ENCODE results near the gene TRMT44.

Gene TRMT44

DNA sequence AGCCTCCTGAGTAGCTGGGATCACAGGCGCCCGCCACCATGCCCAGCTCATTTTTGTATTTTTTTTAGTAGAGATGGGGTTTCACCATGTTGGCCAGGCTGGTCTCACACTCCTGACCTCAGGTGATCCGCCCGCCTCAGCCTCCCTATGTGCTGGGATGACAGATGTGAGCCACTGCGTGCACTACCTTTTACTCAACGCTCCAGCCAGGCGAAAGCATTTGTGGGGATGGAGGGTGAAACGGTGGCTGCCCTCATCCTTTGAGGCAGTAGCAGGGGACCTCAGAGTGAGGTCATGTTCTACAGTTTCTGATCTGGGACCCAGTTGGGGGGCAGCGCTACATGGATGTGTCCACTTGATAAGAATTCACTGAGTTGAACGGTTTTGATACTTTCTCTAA, 73.8 kb downstream of the TRMT44 start:
- no peak for DNase-seq (ENCODE audit: low read depth)

DNA sequence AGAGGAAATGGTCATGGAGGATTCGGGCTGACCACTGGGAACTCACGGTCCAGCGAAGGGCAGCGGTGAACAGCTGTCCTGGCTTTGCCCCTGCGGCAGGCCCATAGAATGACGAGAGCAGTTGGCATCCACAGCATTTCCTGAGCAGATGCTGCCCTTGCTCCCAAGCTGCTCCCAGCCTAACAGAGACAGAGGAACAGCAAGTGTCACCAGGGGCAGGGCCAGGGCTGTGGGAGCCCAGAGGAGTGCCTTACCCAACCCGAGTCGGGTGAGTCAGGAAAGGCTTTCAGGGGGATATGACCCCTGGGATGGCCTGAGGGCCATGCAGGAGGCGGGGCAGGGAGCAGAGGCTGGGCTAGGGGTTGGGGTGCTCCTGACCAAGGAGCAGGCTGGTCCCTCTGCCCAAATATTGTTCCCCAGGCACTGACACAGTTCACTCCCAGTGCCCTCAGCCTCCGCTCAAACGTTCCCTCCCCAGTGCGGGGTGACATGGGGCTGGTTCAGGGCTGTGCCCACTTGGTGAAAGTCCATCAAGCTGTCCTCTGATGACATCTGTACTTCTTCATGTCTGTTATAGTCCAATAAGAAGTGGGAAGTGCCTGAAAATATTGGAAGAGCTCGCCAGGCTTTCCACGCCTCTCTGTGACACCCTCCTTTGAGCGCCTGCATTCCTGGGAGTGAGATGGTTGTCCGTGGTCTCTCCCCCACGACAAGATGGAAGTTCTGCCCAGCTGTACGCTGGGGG, 74.9 kb downstream of the TRMT44 start:
- no peak for DNase-seq (ENCODE audit: low read depth)

- DNase-seq (ENCODE audit: low read depth), result no peak
Measured at GRCh38 chr4:8516061-8516573, 75.5 kb downstream of the TRMT44 start.

GRCh38 chr4:8516996-8517550, 76.5 kb downstream of the TRMT44 start:
- DNase-seq (ENCODE audit: low read depth), result no peak

DNA sequence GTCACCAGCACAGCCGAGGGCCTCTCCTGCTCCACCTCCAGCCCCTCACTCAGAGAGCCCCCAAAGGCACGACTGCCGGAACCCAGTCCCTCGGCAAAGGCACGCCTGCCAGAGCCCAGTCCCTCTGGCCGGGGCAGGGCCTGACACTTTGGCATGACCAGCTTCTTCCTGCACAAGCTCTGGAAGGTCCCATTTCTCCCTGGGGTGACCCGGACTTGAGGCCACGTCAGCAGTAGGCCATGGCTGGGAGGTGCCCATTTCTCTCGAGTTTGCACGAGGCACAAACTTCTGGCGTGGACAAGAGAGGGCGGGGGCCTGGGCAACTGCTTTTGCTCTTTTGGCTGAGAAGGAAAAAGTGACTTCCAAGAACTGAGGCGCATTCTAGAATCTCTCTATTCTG, 77.4 kb downstream of the TRMT44 start:
- DNase-seq (ENCODE audit: low read depth), result no peak

DNA sequence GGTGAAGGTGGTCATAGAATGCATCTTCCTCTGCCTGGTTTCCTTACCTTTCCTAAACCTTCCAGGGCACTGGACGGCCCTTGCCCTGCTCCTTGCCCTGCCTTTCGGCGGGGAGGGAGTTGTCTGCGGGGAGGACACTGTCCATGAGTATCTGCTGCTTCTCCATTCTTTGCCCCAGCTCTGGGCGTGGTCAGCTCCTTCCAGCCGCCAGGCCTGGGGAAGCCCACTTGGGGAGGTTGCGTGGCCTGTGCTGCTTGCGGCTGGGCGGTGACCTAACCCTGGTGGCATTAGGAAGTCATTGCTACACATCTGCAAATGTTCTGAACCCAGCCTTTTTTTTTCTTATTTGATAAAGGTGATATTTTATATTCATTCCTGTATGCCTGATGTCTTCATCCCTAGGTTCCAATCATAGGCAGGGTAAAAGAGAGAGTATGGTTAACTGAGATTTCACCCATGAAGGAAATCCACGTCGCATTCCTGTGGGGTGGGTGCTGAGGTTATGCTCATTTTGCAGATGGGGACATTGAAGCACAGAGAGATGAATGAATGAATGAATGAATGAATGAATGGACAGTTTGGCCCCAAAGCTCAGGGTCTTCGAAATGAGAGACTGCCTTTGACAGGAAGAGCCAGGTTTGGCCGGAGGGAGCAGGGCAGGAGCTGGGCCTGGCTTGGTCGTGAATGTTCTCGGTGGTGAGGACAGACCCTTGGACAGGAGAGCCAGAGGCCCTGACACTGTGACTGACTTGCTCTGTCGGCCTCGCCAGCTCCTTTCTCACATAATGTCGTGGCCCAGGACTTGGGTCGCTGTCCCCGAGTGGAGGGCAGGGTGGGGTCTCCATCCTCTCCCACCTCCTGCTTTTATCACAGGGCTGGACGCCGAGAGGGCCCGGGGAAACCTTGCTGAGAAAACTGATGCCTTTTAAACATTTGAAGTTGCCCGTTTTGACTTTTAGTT, 81.9 kb downstream of the TRMT44 start:
- DNase-seq (ENCODE audit: low read depth), result no peak

DNA sequence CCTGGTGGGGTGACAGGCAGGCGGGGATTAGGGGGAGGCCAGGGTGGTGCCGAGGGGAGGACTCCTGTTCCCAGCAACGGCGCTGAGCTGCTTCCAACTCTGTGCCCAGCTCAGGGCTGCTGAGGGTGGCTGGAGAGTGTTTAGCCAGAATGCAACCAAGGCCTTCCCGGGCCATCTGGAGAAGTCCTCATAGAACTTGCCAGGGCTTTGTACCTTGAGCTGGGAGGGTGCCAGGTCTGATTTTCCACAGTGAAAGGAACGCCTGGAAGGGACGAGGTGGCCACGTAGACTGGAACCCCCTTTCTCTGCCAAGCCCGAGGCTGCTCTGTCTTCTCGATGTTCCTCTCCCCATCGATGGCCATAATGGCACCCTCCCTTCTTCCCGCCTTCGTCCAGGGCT, 82.6 kb downstream of the TRMT44 start:
- DNase-seq (ENCODE audit: low read depth), result no peak

- DNase-seq (ENCODE audit: low read depth), result no peak
Measured at GRCh38 chr4:8523766-8524165, 83.2 kb downstream of the TRMT44 start.

- DNase-seq (ENCODE audit: low read depth), result no peak
Measured at GRCh38 chr4:8524595-8525382, 84.2 kb downstream of the TRMT44 start.

DNA sequence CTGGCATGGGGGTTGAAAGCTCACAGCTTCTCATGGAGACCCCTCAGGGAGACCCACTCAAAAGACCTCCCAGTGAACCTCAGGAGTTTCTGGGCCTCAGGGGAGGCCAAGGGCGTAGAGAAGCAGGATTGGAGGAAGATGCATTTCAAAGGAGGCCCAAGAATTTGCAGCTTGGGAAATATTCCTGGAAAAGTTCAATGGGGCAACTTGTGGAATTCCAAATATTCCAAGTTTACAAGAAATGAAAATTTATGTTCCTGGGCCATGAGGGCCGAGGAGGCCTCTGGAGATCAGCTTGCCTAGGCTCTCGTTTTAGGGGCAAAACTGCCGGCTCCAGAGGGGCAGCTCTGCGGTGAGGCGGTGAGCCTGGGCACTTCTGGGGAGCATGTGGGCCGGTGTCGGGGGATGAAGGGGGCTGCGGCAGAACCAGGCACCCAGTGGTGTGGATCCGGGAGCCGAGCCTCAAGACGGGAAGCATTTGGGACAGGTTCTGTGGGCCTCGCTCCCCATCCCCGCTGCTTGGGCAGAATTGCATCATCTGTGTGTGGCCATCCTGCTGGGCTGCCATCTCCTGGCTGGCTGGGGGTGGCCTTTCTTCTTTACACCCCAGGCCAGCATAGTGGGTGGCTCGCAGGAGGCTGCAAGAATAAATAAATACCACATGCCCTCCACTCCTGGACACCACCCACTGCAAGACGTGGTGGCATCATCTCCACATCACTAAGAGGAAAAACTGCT, 85.0 kb downstream of the TRMT44 start:
- no peak for DNase-seq (ENCODE audit: low read depth)
